NCI-H226 (cell line): ENCODE measurements around the gene CRYZL1.
A peak's percentile ranks its signal among the peaks of the same experiment; 100 is the strongest.
"Not testable (repeated sequence)": the region's sequence is repeated elsewhere in the genome, so short reads cannot be mapped to it uniquely, and the experiment has no call there.

Experiments
- DNase-seq: peaks from one replicate; pipeline ENCODE4 v3.0.0-alpha.2; 2015

CRYZL1 gene

GRCh38 chr21:33641352-33642026 lies at the start of gene CRYZL1:
Gene CRYZL1 (minus strand): TSS chr21:33641741. CDS start chr21:33631551, 10,190 bp downstream.
- DNase-seq = peak; percentile 99

GRCh38 chr21:33690874-33691273 lies 49.3 kb upstream of the CRYZL1 start:
- DNase-seq = no peak

GRCh38 chr21:33688353-33688752 lies 46.8 kb upstream of the CRYZL1 start:
- no peak for DNase-seq

GRCh38 chr21:33687634-33688033 lies 46.1 kb upstream of the CRYZL1 start:
- no peak for DNase-seq

- DNase-seq = no peak
Observed at GRCh38 chr21:33686386-33686785, 44.8 kb upstream of the CRYZL1 start.

- DNase-seq = peak; percentile 59
Observed at GRCh38 chr21:33685613-33686197, 44.2 kb upstream of the CRYZL1 start.

- DNase-seq = peak; percentile 77
Observed at GRCh38 chr21:33684923-33685560, 43.5 kb upstream of the CRYZL1 start.

- no peak for DNase-seq
Observed at GRCh38 chr21:33684068-33684467, 42.5 kb upstream of the CRYZL1 start.

- DNase-seq = peak; percentile 98
Observed at GRCh38 chr21:33682992-33683627, 41.6 kb upstream of the CRYZL1 start.

GRCh38 chr21:33680870-33681269 lies 39.3 kb upstream of the CRYZL1 start:
- DNase-seq = no peak

GRCh38 chr21:33677450-33677849 lies 35.9 kb upstream of the CRYZL1 start:
- no peak for DNase-seq

GRCh38 chr21:33676666-33677065 lies 35.1 kb upstream of the CRYZL1 start:
- not testable (repeated sequence) for DNase-seq

- DNase-seq = no peak
Observed at GRCh38 chr21:33674226-33674625, 32.7 kb upstream of the CRYZL1 start.

- no peak for DNase-seq
Observed at GRCh38 chr21:33673473-33673872, 31.9 kb upstream of the CRYZL1 start.

- peak; percentile 40 for DNase-seq
Observed at GRCh38 chr21:33670076-33670978, 28.8 kb upstream of the CRYZL1 start.

GRCh38 chr21:33668620-33669019 lies 27.1 kb upstream of the CRYZL1 start:
- DNase-seq = no peak

- peak; percentile 55 for DNase-seq
Observed at GRCh38 chr21:33668180-33668579, 26.6 kb upstream of the CRYZL1 start.

GRCh38 chr21:33667636-33668035 lies 26.1 kb upstream of the CRYZL1 start:
- no peak for DNase-seq

GRCh38 chr21:33666153-33666552 lies 24.6 kb upstream of the CRYZL1 start:
- DNase-seq = no peak

- DNase-seq = no peak
Observed at GRCh38 chr21:33664135-33664534, 22.6 kb upstream of the CRYZL1 start.

- no peak for DNase-seq
Observed at GRCh38 chr21:33663241-33663640, 21.7 kb upstream of the CRYZL1 start.

- no peak for DNase-seq
Observed at GRCh38 chr21:33662046-33662445, 20.5 kb upstream of the CRYZL1 start.

GRCh38 chr21:33661146-33661545 lies 19.6 kb upstream of the CRYZL1 start:
- DNase-seq = no peak
